Vagina (tissue), 2 donors: Measurements from ENCODE around the gene ZMAT3. TPM values are rescaled to one million over a fixed set of nuclear protein-coding genes. Genes with fewer than 3 reads are reported as not detected.

Experiments used
- DNase-seq, 2 donors: peaks; one replicate each; pipeline ENCODE4 v3.0.0-alpha.2; 2017; ENCODE audit errors: extremely low spot score in 2 of 2
- H3K27ac ChIP-seq: fragments of 200-600 bp; sonication (generic); one replicate; pipeline ENCODE4 v1.5.1; 2019
- H3K27me3 ChIP-seq: fragments of 200-600 bp; sonication (generic); one replicate; pipeline ENCODE4 v1.5.1; 2019
- H3K36me3 ChIP-seq, 2 donors: fragments of 200-600 bp; sonication (generic); one replicate each; pipeline ENCODE4 v1.5.1; 2017 to 2019
- H3K4me1 ChIP-seq: fragments of 200-600 bp; sonication (generic); one replicate; pipeline ENCODE4 v1.5.1; 2019
- H3K4me3 ChIP-seq, 2 donors: fragments of 200-600 bp; sonication (generic); 1 replicate in 1 of 2; 2 replicates in 1 of 2; pipeline ENCODE4 v1.5.1; 2016 to 2019
- H3K9me3 ChIP-seq: fragments of 200-600 bp; sonication (generic); one replicate; pipeline ENCODE4 v1.5.1; 2019
- CTCF ChIP-seq, 3 experiments: fragments of 450-650 bp in 2 of 3; fragments of 200-600 bp in 1 of 3; sonication (generic) in 1 of 3; IDR thresholded peaks; one replicate each; pipeline ENCODE4 v1.5.1; 2017 to 2019; ENCODE audit warnings: antibody characterized with exemption in 3 of 3, mild to moderate bottlenecking in 2 of 3, moderate library complexity in 2 of 3
- POLR2A ChIP-seq, 2 donors: fragments of 450-650 bp; IDR thresholded peaks; one replicate each; pipeline ENCODE4 v1.6.1; 2017; ENCODE audit warnings: antibody characterized with exemption in 2 of 2, mild to moderate bottlenecking in 2 of 2, moderate library complexity in 2 of 2
- POLR2AphosphoS5 ChIP-seq, 2 donors: sonication (generic); formaldehyde crosslinking; IDR thresholded peaks; one replicate each; pipeline ENCODE4 v1.9.0; 2017; ENCODE audit warnings: antibody characterized with exemption in 2 of 2, mild to moderate bottlenecking in 2 of 2, low read depth in 1 of 2; ENCODE audit not compliant: insufficient read depth in 1 of 2
- intact Hi-C: fragments of 100-400 bp; cut with DNase I; formaldehyde crosslinking; loops from one replicate; pipeline ENCODE4 v1.15.1; 2023
- total RNA-seq: library from RNA; depleted of rRNA; stranded (reverse); fragments of >200 nt; gene quantifications from one replicate; pipeline ENCODE4 v1.2.3, GENCODE V29; 2016

The ZMAT3 gene
- total RNA-seq, 1 donor from 2014 or later: 9.6 TPM

GRCh38 chr3:179029096-179029495 lies 42.5 kb downstream of the ZMAT3 start:
- intact Hi-C loops: no loop called here
- peaks cover 0 to 6% of the 10 kb centered on the region in 2 donors for H3K36me3 ChIP-seq
- H3K4me1 ChIP-seq: no peaks in the 10 kb centered on the region
- H3K9me3 ChIP-seq: no peaks in the 10 kb centered on the region
- no peak overlapping the region for H3K27ac ChIP-seq
- no peaks in the 10 kb centered on the region for H3K27me3 ChIP-seq
- no peak for DNase-seq
- TF ChIP-seq POLR2A (IDR thresholded peaks at IDR 0.05): no peak
- TF ChIP-seq CTCF (IDR thresholded peaks at IDR 0.05): no peak
- no peak for TF ChIP-seq POLR2AphosphoS5 (IDR thresholded peaks at IDR 0.05; ENCODE audit: insufficient read depth in 1 of 2, low read depth in 1 of 2)
- H3K4me3 ChIP-seq: no peak overlapping the region

- intact Hi-C loops: no loop called here
- Histone ChIP-seq H3K4me3 (no peak overlapping the region), H3K27ac (no peak overlapping the region), H3K36me3 (peaks cover 0 to 6% of the 10 kb centered on the region in 2 donors), H3K4me1 (no peaks in the 10 kb centered on the region), H3K27me3 (no peaks in the 10 kb centered on the region), H3K9me3 (no peaks in the 10 kb centered on the region)
- DNase-seq: no peak
- TF ChIP-seq CTCF (IDR thresholded peaks at IDR 0.05) (no peak), POLR2AphosphoS5 (IDR thresholded peaks at IDR 0.05; ENCODE audit: insufficient read depth in 1 of 2, low read depth in 1 of 2) (no peak), POLR2A (IDR thresholded peaks at IDR 0.05) (no peak)
Measured at GRCh38 chr3:179028408-179028807, 43.2 kb downstream of the ZMAT3 start.

GRCh38 chr3:179027326-179027900 lies 44.2 kb downstream of the ZMAT3 start:
- Histone ChIP-seq H3K27me3 (no peaks in the 10 kb centered on the region), H3K4me3 (no peak overlapping the region), H3K4me1 (no peaks in the 10 kb centered on the region), H3K36me3 (peaks cover 0 to 6% of the 10 kb centered on the region in 2 donors), H3K27ac (no peak overlapping the region), H3K9me3 (no peaks in the 10 kb centered on the region)
- intact Hi-C loops: no loop called here
- DNase-seq: no peak
- no peak for TF ChIP-seq CTCF (IDR thresholded peaks at IDR 0.05)
- TF ChIP-seq POLR2A (IDR thresholded peaks at IDR 0.05): no peak
- no peak for TF ChIP-seq POLR2AphosphoS5 (IDR thresholded peaks at IDR 0.05; ENCODE audit: insufficient read depth in 1 of 2, low read depth in 1 of 2)

GRCh38 chr3:179026636-179027035 lies 45.0 kb downstream of the ZMAT3 start:
- Histone ChIP-seq H3K9me3 (no peaks in the 10 kb centered on the region), H3K4me1 (no peaks in the 10 kb centered on the region), H3K4me3 (no peak overlapping the region), H3K36me3 (peaks cover 0 to 6% of the 10 kb centered on the region in 2 donors), H3K27me3 (no peaks in the 10 kb centered on the region), H3K27ac (no peak overlapping the region)
- intact Hi-C loops: no loop called here
- no peak for TF ChIP-seq POLR2A (IDR thresholded peaks at IDR 0.05)
- no peak for TF ChIP-seq CTCF (IDR thresholded peaks at IDR 0.05)
- DNase-seq: no peak

GRCh38 chr3:179021119-179021903 lies 50.3 kb downstream of the ZMAT3 start:
- no peaks in the 10 kb centered on the region for H3K9me3 ChIP-seq
- TF ChIP-seq POLR2A (IDR thresholded peaks at IDR 0.05) (no peak), CTCF (IDR thresholded peaks at IDR 0.05) (no peak), POLR2AphosphoS5 (IDR thresholded peaks at IDR 0.05; ENCODE audit: insufficient read depth in 1 of 2, low read depth in 1 of 2) (no peak)

More at GRCh38 chr3:179021119-179021903, 50.3 kb downstream of the ZMAT3 start:
- peaks cover 0 to 6% of the 10 kb centered on the region in 2 donors for H3K36me3 ChIP-seq
- H3K27me3 ChIP-seq: no peaks in the 10 kb centered on the region
- no peak overlapping the region for H3K4me3 ChIP-seq
- peaks cover 12% of the 10 kb centered on the region for H3K4me1 ChIP-seq
- intact Hi-C loops: no loop called here
- no peak for DNase-seq
- H3K27ac ChIP-seq: no peak overlapping the region
